NOMO-1 treated with dmso at 0.1 percent for 144 hours (cell line): ENCODE data around the gene MKRN2OS.

Experiments used
- DNase-seq: peaks from one replicate; lab custom pipeline; 2025; ENCODE audit not compliant: unreplicated experiment; lab: John Stamatoyannopoulos, UW

MKRN2OS gene

DNA sequence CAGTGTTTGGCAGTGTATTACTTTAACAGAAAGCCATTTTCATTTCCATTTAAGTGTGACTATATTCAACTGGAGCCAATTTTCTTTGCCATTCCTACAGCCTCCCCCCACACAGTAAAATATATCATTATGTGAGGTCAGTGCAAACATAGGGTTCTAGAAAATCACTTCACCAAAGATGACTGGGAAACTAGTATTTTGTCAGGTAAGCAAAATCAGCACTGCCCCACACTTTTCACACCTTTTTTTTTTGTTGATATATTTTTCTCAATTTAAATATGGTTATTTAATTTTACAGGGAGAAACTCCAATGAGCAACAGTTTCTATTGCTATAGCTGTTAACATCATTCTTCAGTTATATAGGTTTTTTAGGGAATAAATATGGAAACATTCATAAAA, 29.7 kb downstream of the MKRN2OS start:
- no peak for DNase-seq

DNA sequence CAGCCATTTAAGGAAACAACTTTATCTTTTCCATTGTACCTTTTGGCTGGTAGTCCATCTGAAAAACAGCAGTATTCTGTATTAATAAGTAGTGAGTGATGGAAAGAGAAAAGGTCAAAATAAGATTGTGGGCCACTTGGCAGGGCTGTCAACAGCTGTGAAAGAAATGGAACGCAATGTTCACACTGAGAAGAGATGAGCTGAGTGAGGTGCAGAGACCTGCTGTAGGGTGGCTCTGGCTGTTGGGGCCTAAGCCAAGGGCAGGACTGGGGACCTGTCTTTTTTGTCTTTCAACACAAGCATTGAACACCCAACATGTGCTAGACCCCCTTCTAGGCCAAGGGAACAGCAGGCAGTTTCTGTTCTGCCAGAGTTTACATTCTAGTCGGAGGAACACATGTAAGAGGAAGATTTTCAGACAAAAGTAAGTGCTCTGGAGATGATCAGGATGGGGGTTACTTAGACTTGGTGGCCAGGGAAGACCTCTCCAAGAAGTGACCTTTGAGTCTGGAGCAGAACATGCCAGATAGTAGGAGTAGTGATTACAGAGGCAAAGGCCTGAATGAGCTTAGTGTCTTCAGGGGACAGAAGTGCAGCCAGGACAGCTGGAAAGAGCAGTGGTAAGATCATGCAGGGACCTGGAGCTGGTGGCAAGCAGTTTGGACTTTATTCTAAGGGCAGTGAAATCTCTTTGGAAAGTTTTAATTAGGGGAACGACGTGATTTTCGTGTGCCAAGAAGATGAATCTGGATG, 31.4 kb downstream of the MKRN2OS start:
- no peak for DNase-seq

DNA sequence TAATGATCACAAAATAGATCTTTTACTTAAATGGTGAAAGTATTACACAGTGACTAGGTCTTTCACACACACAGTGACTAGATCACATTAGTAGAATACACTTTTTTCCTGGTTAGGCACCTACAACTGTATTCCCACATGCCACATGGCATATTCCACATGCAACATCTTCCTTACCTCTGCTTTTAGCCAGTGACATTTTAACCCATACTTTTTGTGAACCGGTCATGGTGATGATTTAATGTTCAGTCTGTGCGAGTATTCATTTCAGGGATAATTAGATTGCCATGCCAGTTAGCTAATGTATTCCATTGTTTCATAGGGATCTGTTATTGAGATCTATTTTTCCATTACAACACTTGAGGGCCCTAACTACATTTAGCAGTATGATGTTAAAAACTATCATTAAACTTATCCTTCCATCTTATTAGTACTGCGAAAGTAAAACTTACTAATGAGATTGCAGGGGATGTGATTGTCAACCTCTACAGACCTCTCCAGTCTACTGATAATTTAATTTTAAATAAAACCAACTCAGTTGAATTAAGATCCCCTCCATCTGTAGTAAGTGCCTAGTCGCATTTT, 32.7 kb downstream of the MKRN2OS start:
- no peak for DNase-seq

- no peak for DNase-seq
Measured at GRCh38 chr3:12509466-12509865, 35.8 kb downstream of the MKRN2OS start.

- no peak for DNase-seq
Measured at GRCh38 chr3:12508291-12508700, 37.0 kb downstream of the MKRN2OS start.

- DNase-seq, result no peak
Measured at GRCh38 chr3:12507591-12508281, 37.6 kb downstream of the MKRN2OS start.

- DNase-seq, result no peak
Measured at GRCh38 chr3:12506201-12506709, 39.0 kb downstream of the MKRN2OS start.

GRCh38 chr3:12503126-12503957, 42.0 kb downstream of the MKRN2OS start:
- peak; percentile 89 for DNase-seq

- no peak for DNase-seq
Measured at GRCh38 chr3:12501360-12502020, 43.8 kb downstream of the MKRN2OS start.

- DNase-seq, result no peak
Measured at GRCh38 chr3:12499474-12499873, 45.8 kb downstream of the MKRN2OS start.

DNA sequence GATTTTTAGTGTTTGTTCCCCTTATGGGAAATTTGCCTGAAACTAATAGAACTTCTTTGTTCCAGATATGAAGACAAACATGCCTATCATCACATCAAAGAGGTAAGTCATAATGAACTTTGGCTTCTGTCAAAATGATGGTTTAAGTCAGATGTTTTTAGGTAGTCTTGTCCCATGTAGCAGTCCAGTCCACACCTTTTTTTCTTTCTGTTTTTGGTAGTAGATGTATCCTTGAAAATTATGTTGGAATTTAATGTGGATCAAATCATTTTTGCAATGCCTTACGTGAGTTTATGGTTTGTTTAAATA, 48.9 kb downstream of the MKRN2OS start:
- no peak for DNase-seq

DNA sequence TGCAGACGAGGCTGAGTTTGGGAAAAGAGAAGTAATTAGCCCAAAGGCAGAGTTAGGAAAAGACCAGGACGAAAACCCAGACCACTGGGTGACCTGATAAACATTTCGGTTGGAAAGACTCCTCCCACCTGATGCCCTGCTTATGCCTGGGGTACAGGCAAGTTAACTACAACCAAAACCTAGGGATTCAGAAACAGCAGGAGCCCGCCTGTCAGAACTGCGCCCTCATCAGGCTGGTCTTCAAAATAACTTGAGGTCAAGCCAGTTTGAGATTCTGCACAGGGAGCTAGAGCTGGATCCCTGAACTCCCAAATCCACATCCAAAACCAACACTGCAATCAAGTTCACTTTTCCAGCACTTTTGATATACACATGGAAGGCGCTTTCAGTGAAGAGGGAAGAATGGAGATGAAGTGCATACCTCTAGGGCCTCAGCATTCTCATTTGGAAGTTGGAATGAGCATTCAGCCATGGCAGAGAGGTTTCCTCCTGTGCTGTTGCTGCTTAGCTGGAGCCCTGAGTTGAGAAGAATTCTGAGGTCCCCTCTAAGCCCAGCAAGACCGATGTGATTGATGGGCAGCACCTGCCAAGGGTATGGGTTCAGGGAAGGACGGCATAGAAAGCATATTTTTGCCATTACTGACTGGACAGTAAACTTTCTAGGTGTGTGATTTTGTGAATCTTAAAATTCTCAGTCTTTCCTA, 49.4 kb downstream of the MKRN2OS start:
- no peak for DNase-seq

GRCh38 chr3:12490547-12490946, 54.8 kb downstream of the MKRN2OS start:
- DNase-seq, result no peak

GRCh38 chr3:12489832-12490231, 55.5 kb downstream of the MKRN2OS start:
- no peak for DNase-seq
